HG03108 (cell line): ENCODE measurements around the gene NF1.
"Not testable (repeated sequence)": the region's sequence is repeated elsewhere in the genome, so short reads cannot be mapped to it uniquely, and the experiment has no call there.

Experiments used
- ATAC-seq: cut with Tn5 transposase; IDR thresholded peaks from one replicate; pipeline ENCODE4 v1.9.1; 2021; ENCODE audit warnings: moderate library complexity; ENCODE audit not compliant: unreplicated experiment

Gene NF1

GRCh38 chr17:31289790-31290189 is 195.0 kb downstream of the NF1 start:
- no peak for ATAC-seq

GRCh38 chr17:31291820-31292219 is 197.0 kb downstream of the NF1 start:
- ATAC-seq: no peak

- ATAC-seq: no peak
Measured at GRCh38 chr17:31293581-31293980, 198.8 kb downstream of the NF1 start.

DNA sequence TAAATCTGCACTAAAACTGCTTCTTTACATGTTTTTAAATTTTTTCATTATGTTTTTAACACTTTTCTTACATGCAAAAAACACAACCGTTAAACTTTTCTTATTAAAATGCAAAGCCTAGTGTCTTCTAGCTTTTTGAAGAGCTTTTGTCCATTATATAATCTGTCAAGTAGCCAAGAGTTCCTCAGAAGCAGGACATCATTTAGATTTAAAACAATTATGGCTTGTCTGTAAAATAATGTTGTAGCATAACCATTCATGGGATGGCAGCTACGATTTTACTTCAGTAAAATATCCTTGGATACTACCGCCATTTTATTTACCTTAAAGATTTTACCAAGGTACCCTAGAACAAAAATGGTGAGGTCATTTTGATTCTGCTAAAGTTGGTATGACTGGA is 199.5 kb downstream of the NF1 start:
- ATAC-seq: no peak

DNA sequence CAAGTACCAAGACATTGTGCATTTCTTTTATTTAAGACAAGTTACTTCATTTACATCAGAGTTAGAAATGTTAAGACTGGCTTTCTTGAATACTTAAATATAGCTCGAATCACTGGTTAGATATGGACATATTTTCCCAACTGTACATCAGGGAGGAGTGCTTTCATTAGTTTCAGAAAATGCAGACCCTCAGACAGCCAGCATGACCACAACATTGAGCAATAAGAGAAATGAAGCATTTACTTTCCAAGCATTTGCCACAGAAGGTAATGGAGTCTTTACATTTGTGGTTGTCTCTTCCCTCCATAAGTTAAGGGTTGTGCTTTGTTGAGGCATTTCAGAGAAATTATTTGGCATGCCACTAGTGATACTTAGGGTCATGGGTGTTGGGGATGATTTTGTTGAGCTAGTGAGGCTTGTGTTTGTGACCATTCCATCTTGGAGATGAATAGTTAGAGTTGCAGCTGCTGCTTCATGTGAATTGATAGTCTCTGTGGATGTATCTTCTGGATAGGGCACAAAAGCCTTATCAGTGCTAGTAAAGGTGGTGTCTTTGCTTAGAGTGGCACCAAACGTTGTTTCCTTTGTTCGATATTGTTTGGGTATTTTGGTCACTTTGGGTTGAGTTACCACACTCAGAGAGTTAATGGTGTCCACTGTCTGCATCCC is 200.2 kb downstream of the NF1 start:
- ATAC-seq: no peak

DNA sequence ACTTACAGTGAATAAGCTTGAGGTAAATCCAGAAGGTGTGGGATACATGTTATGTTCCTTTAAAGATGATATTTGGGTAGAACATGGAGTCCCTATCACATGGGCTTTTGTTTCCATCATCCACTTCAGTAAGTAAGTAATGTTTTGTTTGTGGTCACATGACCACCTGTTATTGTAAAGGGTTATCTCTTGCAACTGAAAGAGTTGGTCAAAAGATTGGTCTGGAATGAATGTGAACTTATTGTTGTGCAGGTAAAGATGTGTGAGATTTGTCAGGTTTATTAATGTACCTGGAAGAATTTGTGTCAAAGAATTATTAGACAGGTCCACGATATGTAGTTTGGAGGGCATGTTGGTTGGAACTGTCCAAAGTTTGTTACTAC is 200.7 kb downstream of the NF1 start:
- ATAC-seq: no peak

- no peak for ATAC-seq
Measured at GRCh38 chr17:31296142-31296541, 201.4 kb downstream of the NF1 start.

DNA sequence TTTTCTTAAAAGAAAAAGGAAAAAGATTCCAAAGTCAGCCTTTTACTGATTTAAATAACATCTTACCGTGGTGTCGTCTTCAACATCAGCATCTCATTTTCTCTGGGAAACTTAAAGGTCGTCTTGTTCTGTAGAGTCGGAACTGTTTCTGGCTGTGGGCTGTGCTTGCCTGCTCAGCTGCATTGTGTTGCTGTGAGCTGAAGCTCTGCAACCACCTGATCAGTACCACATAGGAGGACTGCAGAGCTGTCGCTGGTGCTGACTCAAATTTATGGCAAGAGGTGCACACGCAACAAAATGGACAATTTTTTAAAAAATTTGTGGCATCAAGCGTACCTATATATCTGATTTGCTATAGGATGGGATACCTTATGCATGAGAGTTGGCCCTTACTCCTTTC is 202.3 kb downstream of the NF1 start, which contains the start of gene OMG:
OMG (minus strand) TSS at position 150 of the 400 bp plus-strand sequence. CDS start 908 bp downstream, outside the sequence.
- no peak for ATAC-seq

DNA sequence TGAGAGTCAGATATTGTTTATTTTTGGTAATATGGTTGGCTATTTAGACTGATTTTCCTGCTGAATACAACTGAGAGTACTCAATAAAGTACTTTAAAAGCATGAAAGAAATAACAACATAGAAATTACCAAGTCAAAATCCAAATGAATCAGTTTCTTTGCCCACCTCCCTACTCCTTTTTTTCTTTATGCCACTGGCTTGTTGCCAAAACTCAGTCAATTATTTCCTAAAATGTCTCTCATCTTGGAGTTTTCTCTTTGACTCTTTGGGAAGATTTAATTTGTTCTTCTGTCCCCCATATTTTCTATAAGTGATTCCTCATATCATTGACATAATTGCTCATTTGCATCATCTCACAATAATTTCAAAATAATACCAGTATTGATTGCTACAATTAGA is 204.8 kb downstream of the NF1 start:
- no peak for ATAC-seq

DNA sequence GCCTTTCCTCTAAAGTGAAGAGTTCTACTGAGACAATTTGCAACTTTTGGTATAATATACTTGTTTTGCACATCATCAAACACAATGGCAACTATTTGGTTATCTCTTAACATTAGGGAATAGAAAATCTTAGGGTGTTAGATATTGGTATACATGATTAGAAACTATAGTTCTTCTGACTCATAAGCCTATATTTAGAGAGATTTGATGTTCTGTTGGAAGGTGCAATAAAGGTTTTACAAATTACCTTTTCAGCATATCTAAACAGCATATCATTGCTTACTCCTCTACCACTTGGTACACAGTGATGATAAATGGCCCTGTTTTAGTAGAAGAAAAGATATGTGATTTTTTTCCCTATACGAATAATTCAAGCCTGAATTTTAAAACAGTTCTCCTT is 212.9 kb downstream of the NF1 start:
- no peak for ATAC-seq

DNA sequence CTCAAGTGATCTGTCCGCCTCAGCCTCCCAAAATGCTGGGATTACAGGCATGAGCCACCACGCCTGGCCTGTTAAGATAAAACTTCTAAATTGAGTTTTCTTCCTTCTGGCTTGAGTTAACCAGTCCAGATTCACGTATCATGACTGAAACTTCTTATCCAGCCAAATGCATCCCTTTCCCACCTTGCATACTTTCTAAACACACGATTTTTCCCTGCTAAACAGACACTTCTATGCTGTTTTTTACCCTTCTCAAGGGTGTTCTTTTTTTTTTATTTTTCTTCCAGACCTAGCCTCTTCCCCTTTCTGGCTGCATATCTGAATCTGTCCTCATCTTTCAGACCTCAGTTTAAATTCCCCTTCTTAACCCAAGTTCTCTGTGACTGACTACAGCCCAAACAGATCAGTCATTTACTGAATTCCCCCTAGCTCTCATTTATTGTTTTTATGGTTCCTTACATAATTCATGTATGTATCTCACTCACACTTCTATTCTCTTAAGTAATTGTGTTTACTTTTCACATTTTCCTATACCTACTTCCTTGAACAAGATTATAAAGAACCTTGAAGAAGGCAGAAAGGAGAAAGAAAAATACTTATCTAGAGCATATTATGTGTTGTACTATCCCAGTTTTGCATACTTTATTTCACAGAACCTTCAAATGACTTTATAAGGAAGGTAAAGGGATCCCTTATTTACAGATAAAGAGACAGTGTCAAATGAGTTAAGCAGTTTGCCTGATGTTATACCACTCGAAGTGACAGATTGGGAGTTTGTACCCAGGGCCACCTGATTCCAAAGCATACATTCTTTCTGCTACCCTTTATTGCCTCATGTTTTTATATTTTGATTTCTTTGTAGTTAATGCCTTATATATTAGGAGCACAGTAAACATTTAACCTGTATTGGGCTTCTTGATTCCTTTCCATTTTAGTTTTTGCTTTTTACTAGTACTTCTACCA is 213.9 kb downstream of the NF1 start:
- no peak for ATAC-seq

DNA sequence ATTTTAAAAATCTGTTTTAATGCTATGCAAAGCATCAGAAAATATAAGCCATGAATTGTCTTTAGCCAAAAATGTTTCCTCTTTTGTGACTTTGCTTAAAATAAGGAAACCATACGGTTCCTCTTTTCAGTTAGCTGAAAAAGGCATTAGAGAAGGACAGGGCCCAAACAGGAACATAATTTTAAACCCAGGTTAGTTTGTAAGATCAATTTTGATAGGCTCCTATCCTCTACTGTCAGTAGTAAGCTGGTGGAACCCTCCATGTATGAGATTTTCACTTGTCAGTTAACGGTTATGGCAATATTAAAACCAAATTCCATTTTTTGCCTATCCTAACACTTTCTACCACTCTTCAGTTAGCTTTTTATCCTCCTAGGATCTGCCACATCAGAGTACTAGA is 214.8 kb downstream of the NF1 start:
- ATAC-seq: no peak

- no peak for ATAC-seq
Measured at GRCh38 chr17:31310260-31310659, 215.5 kb downstream of the NF1 start.

- no peak for ATAC-seq
Measured at GRCh38 chr17:31310886-31311285, 216.1 kb downstream of the NF1 start.

- ATAC-seq: no peak
Measured at GRCh38 chr17:31311526-31311925, 216.7 kb downstream of the NF1 start.

- ATAC-seq: not testable (repeated sequence)
Measured at GRCh38 chr17:31312223-31312622, 217.4 kb downstream of the NF1 start.

DNA sequence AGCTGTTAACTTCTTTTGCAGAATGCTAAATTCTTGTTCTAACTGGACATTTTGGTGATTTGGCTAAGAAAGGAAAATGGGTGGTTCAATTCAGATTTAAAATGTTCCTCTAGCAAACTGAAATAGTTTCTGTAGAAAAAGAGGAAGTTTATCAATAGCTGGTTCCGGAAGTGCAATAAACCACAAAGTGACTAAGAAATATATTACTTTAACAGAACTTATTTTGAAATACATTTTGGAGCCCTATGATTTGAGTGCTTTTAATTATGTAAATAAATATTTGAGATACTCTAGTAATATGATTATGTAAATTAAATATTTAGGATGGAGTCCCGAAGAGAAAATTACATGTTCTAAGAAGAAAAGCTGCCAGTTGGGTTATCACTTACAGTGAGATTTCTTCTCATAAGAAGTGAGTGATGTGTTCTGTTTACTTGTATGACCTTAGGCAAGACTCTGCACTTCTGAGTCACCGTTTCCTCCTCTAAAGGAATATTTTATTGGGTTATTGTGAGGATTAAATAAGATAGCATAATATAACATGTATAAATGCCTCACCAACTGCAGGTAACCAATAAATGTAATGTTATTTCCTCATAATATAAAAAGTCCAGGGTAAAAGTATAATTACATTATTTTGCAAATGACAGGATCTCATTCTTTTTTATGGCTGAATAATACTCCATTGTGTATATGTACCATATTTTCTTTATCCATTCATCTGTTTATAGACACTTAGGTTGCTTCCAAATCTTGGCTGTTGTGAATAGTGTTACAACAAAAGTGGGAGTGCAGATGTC is 219.4 kb downstream of the NF1 start, which contains the start of gene EVI2B:
EVI2B (minus strand) TSS at position 73 of the 800 bp plus-strand sequence. CDS start 8,445 bp downstream, outside the sequence.
- ATAC-seq: peak; percentile 23

GRCh38 chr17:31314782-31315100 is 220.0 kb downstream of the NF1 start:
- ATAC-seq: no peak

GRCh38 chr17:31318298-31318801 is 223.6 kb downstream of the NF1 start:
- ATAC-seq: peak; percentile 24

DNA sequence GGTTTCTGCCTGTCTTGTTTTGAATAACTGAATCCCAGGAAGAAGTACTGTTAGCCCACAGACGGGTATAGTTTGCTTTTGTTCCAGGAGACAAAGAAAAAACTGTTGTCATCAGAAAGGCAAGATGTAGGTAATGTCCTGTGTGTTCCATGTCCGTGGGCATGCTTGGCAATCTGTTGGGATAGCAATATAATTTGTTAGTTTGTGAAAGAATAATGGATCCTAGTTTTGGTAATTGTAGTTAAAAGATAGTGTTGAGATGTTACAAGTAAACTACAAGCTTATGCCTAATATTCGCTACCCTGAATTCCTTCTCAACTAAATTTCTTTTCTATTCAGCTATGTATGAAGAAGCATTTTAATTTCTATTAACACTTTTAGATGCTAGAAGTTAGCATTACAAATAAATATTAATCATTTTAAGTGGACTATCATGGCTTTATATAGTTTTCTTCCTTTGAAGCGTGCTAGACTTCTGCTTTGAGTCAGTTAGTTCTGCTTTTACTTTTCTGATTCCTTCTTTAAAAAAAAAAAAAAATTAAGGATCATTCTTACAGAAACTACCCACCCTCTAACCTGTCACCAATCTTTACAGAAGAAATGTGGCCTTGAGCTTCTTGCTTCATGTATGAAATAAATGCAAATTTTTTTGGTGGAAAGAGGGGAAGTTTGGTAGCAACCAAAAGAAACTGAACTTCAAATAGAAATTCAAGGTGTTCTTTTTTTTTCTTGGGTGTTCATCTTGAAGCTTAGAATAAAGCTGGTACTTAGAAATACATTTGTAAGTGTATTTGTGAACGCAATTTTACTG is 224.3 kb downstream of the NF1 start:
- peak; percentile 28 for ATAC-seq
